SJCRH30 (cell line): ENCODE results near the gene HTT. TPM values are rescaled to one million over a fixed set of nuclear protein-coding genes. Genes with fewer than 3 reads are reported as not detected.
"Not testable (repeated sequence)": the region's sequence is repeated elsewhere in the genome, so short reads cannot be mapped to it uniquely, and the experiment has no call there.

ENCODE experiments used
- DNase-seq, 2 experiments: peaks; one replicate each; pipeline ENCODE4 v3.0.0-alpha.2; 2015 to 2020
- H3K27ac ChIP-seq: fragments of 250-450 bp; sonication (Bioruptor Pico); 2 replicates; pipeline ENCODE4 v1.5.1; 2020; ENCODE audit warnings: mild to moderate bottlenecking, moderate library complexity
- H3K27me3 ChIP-seq: fragments of 250-450 bp; sonication (Bioruptor Pico); 2 replicates; pipeline ENCODE4 v1.5.1; 2020; ENCODE audit warnings: mild to moderate bottlenecking, moderate library complexity
- H3K36me3 ChIP-seq: fragments of 250-450 bp; sonication (Bioruptor Pico); 2 replicates; pipeline ENCODE4 v1.5.1; 2020; ENCODE audit warnings: mild to moderate bottlenecking, moderate library complexity
- H3K4me1 ChIP-seq: fragments of 250-450 bp; sonication (Bioruptor Pico); 2 replicates; pipeline ENCODE4 v1.5.1; 2020; ENCODE audit warnings: mild to moderate bottlenecking, moderate library complexity
- H3K4me3 ChIP-seq: fragments of 250-450 bp; sonication (Bioruptor Pico); 2 replicates; pipeline ENCODE4 v1.5.1; 2020; ENCODE audit warnings: mild to moderate bottlenecking, moderate library complexity
- H3K9me3 ChIP-seq: fragments of 250-450 bp; sonication (Bioruptor Pico); replicated peaks from 2 replicates; pipeline ENCODE4 v1.5.1; 2020; ENCODE audit warnings: mild to moderate bottlenecking, moderate library complexity
- total RNA-seq: library from RNA; depleted of rRNA; stranded (reverse); fragments of >200 nt; shearing (Covaris generic); gene quantifications from 2 replicates; pipeline ENCODE4 v1.2.3, GENCODE V29; 2014

HTT gene
- total RNA-seq, 1 experiment from 2014 or later = 30.7 TPM

GRCh38 chr4:3085948-3086670 lies 11.6 kb downstream of the HTT start:
- Histone ChIP-seq H3K36me3 (peaks cover 40% of the 10 kb centered on the region), H3K27me3 (no peaks in the 10 kb centered on the region), H3K4me3 (no peak overlapping the region), H3K9me3 (no peaks in the 10 kb centered on the region), H3K27ac (no peak overlapping the region), H3K4me1 (no peaks in the 10 kb centered on the region)
- no peak for DNase-seq

DNA sequence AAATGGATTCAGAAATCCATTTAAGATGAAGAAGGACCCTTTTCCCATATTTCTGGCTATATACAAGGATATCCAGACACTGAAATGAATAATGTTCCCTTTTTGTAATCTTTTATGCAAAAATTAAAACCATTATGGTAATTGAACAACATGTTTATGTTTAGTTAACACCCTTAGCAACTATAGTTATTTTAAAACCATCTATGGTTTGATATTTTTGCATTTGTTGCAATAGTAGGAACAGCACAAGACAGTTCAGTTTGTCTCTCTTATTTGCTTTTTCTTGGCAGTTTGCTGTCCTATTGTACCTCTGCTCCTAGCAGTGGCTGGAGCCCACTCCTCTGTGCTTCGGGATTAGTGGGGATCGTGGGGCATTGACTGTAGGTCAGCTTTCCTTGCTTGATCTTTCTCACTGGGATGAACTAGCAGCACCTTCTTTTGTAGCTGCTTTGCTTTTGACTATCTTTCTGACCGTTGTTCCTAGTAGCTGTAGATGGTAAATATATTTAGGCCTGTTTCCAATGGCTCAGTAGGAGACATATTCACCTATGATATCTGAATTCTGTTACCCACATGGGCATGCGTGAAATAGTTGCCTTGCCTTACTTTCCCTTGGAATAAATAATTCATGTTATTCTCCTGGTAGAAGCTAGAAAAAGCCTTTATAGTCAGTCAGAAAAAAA lies 12.8 kb downstream of the HTT start:
- Histone ChIP-seq H3K27ac (no peak overlapping the region), H3K27me3 (no peaks in the 10 kb centered on the region), H3K4me3 (no peak overlapping the region), H3K9me3 (no peaks in the 10 kb centered on the region), H3K4me1 (no peaks in the 10 kb centered on the region), H3K36me3 (peaks cover 41% of the 10 kb centered on the region)
- no peak for DNase-seq

DNA sequence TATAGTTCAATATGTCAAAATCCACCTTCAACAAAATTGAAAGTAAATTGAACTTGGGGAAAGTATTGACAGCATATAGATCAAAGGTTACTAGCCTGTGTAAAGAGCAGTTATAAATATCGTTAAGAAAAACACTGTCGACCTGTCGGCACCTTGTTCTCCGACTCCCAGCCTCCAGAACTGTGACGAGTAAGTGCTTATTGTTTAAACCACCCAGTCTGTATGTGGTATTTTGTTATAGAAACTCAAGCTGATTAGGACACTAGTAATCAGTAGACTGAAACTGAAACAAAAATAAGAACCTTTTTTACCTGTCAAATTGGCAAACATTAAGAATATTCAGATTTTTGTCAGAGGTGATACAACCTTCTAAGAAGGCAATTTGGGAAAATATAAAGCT lies 17.0 kb downstream of the HTT start:
- Histone ChIP-seq H3K4me1 (no peaks in the 10 kb centered on the region), H3K4me3 (no peak overlapping the region)
- no peak for DNase-seq

GRCh38 chr4:3094701-3095100 lies 20.2 kb downstream of the HTT start:
- H3K4me1 ChIP-seq, H3K27ac ChIP-seq, H3K4me3 ChIP-seq, DNase-seq, H3K27me3 ChIP-seq, H3K9me3 ChIP-seq: not testable (repeated sequence)
- H3K36me3 ChIP-seq = peaks cover 37% of the 10 kb centered on the region

More for the DNA sequence above, 17.0 kb downstream of the HTT start:
- Histone ChIP-seq H3K9me3 (no peaks in the 10 kb centered on the region), H3K27me3 (no peaks in the 10 kb centered on the region), H3K36me3 (peaks cover 62% of the 10 kb centered on the region), H3K27ac (no peak overlapping the region)

DNA sequence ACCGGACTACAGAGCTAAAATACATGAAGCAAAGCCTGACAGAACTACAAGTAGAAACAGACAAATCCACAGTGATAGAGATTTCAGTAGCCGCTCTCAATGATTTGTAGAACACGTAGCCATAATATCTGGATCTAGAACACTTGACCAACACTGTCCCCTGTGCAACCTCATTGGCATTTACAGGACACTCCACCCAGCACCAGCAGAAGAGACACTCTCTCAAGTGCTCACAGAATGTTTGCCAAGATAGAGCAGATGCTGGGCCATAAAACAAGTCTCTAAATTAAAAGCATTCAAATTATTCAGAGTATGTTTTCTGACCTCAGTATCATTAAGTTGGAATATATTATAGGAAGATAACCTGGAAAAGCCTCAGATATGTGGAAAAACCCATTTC lies 21.7 kb downstream of the HTT start:
- Histone ChIP-seq H3K4me3 (no peak overlapping the region), H3K27me3 (no peaks in the 10 kb centered on the region), H3K27ac (no peak overlapping the region), H3K4me1 (no peaks in the 10 kb centered on the region), H3K9me3 (no peaks in the 10 kb centered on the region), H3K36me3 (peaks cover 30% of the 10 kb centered on the region)
- DNase-seq = no peak

- no peaks in the 10 kb centered on the region for H3K27me3 ChIP-seq
- H3K27ac ChIP-seq = no peak overlapping the region
- H3K4me1 ChIP-seq = no peaks in the 10 kb centered on the region
- DNase-seq = no peak
- no peak overlapping the region for H3K4me3 ChIP-seq
- H3K36me3 ChIP-seq = peaks cover 25% of the 10 kb centered on the region
- no peaks in the 10 kb centered on the region for H3K9me3 ChIP-seq
Observed at GRCh38 chr4:3098346-3098745, 23.9 kb downstream of the HTT start.

DNA sequence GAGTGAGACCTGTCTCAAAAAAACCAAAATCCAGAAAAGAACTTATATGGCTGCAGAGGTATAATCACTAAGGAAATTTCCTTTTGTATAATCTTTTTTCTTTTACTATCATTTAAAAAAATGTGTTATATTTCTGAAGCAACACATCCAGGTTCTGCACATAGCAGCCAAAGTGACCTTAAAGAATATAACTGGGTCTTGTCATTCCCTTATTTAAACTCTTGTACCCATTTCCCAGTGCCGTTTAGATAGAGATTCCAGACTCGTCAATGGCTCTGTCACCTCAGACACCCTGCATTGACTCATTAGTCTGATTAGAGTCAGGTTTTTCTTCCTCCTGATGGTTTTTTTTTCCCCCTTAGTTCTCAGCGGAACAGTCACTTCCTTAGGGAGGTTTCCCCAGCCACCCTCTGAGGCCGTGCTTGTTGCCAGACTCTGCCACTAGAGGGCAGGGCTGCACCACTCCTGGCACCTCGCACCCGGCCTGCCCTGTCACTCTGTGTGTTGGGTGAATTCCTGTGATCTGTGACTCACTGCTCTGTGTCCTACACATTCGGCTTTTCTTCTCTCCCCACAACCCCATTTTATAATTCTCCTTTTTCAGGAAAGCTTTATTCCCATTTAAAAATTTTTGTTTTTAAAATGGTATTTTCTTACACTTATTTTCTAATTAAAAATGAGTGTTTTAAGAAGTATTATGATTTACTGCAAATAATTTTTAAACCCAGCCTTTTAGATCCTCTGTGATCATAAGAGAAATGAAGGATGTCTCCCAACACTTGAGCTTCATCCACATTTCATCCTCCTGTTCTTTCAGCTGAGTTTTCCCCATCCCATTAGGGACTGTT lies 32.1 kb downstream of the HTT start:
- no peaks in the 10 kb centered on the region for H3K4me1 ChIP-seq
- no peaks in the 10 kb centered on the region for H3K9me3 ChIP-seq
- no peak overlapping the region for H3K4me3 ChIP-seq
- DNase-seq = peak; percentile 79 to 89
- H3K27me3 ChIP-seq = no peaks in the 10 kb centered on the region
- H3K27ac ChIP-seq = no peak overlapping the region
- peaks cover 55% of the 10 kb centered on the region for H3K36me3 ChIP-seq

GRCh38 chr4:3107271-3107670 lies 32.8 kb downstream of the HTT start:
- no peaks in the 10 kb centered on the region for H3K27me3 ChIP-seq
- H3K27ac ChIP-seq = no peak overlapping the region
- no peaks in the 10 kb centered on the region for H3K4me1 ChIP-seq
- peaks cover 62% of the 10 kb centered on the region for H3K36me3 ChIP-seq
- H3K9me3 ChIP-seq = no peaks in the 10 kb centered on the region
- no peak overlapping the region for H3K4me3 ChIP-seq
- DNase-seq = no peak

DNA sequence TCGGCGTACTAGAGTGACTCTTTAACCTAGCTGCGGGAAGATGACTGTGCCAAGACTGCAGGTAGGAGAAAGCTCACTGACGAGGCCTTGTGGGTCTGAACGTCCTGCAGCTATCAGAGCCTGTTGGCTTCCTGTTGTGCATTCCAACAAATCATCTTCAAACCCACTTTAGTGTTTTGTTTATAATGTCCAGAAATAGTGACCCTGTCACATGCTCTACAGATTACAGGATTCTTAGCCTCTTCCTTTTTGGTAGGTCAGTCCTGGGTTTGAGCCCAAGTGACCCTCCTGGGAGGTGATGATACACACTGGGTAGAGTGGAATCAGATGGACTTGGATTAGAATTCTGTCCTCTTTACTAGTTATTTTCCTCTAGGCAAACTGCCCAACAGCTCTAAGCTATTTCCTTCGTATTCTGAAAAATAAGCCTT lies 33.2 kb downstream of the HTT start:
- Histone ChIP-seq H3K4me1 (no peaks in the 10 kb centered on the region), H3K27ac (no peak overlapping the region), H3K4me3 (no peak overlapping the region), H3K27me3 (no peaks in the 10 kb centered on the region), H3K9me3 (no peaks in the 10 kb centered on the region), H3K36me3 (peaks cover 64% of the 10 kb centered on the region)
- DNase-seq = no peak

GRCh38 chr4:3108211-3108610 lies 33.7 kb downstream of the HTT start:
- peaks cover 66% of the 10 kb centered on the region for H3K36me3 ChIP-seq
- H3K27me3 ChIP-seq = no peaks in the 10 kb centered on the region
- DNase-seq = no peak
- no peaks in the 10 kb centered on the region for H3K4me1 ChIP-seq
- no peak overlapping the region for H3K4me3 ChIP-seq
- no peak overlapping the region for H3K27ac ChIP-seq
- no peaks in the 10 kb centered on the region for H3K9me3 ChIP-seq

- Histone ChIP-seq H3K4me1 (no peaks in the 10 kb centered on the region), H3K36me3 (peaks cover 69% of the 10 kb centered on the region), H3K27me3 (no peaks in the 10 kb centered on the region), H3K27ac (no peak overlapping the region), H3K4me3 (no peak overlapping the region), H3K9me3 (no peaks in the 10 kb centered on the region)
- DNase-seq = no peak
Observed at GRCh38 chr4:3111461-3111860, 37.0 kb downstream of the HTT start.

DNA sequence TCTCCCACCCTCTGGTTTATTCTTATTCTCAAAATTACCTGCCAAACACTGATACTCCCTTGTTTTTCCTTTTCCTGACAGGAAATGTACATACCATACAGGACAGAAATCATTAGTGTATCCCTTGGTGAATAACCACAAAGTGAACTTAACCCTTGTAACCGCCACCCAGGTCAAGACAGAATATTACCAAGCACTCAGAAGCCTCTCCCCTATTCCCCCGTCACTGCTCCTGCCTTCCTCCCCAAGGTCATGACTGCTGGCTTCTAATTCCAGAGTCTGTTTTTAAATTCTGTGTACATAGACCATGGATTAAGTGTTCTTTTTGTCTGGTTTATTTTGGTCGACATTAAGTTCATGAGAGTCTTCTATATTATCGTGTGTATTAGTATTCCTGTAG lies 37.7 kb downstream of the HTT start:
- H3K4me3 ChIP-seq = no peak overlapping the region
- no peaks in the 10 kb centered on the region for H3K4me1 ChIP-seq
- H3K27ac ChIP-seq = no peak overlapping the region
- no peaks in the 10 kb centered on the region for H3K9me3 ChIP-seq
- no peak for DNase-seq
- H3K36me3 ChIP-seq = peaks cover 72% of the 10 kb centered on the region
- H3K27me3 ChIP-seq = no peaks in the 10 kb centered on the region

DNA sequence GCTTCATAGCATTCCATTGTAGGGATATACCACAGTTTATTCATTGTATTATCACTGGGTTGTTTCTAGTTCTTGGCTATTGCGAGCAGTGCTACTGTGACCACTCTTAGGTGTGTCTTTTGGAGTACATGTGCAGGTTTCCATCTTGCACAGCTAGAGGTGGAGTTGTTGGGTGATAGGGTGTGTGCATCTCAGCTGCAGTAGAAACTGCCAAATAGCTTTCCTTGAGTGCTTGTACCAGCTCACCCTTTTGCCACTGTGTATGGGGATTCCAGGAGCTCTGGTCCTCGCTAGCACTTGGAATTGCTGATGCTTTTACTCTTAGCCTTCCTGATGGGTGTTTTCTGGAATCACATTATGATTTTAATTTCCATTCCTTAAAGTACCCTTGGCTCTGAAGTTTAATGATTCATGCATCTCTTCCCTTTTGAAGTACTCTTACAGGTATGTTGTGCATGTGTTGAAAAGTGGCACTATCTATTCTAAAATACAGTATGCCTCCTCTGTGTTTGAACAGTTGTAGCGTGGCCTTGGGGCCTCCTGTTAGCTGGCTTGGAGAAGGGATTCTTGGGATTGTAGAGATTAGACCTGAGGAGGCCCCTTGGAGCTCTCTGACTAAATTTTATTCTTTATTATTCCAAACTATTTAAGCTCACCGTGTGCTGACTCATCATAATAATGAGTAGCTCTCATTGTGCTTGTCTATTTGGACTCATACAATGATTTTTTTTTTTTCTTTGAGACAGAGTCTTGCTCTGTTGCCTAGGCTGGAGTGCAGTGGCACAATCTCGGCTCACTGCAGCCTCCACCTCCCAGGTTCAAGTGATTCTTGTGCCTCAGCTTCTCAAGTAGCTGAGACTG lies 38.4 kb downstream of the HTT start:
- no peaks in the 10 kb centered on the region for H3K27me3 ChIP-seq
- no peak for DNase-seq
- H3K27ac ChIP-seq = no peak overlapping the region
- H3K4me1 ChIP-seq = no peaks in the 10 kb centered on the region
- no peak overlapping the region for H3K4me3 ChIP-seq
- H3K9me3 ChIP-seq = no peaks in the 10 kb centered on the region
- peaks cover 69% of the 10 kb centered on the region for H3K36me3 ChIP-seq

- Histone ChIP-seq H3K36me3 (peaks cover 65% of the 10 kb centered on the region), H3K27me3 (no peaks in the 10 kb centered on the region), H3K4me1 (no peaks in the 10 kb centered on the region), H3K27ac (no peak overlapping the region), H3K9me3 (no peaks in the 10 kb centered on the region), H3K4me3 (no peak overlapping the region)
- DNase-seq = peak in 1 of 2 experiments; percentile 9
Observed at GRCh38 chr4:3114377-3114776, 39.9 kb downstream of the HTT start.
